ENCODE results near the gene CETP. TPM values are rescaled to one million over a fixed set of nuclear protein-coding genes. Genes with fewer than 3 reads are reported as not detected.

Gene CETP
- total RNA-seq, 2 donors from 2014 or later, result 0.36 TPM; not detected in 1

DNA sequence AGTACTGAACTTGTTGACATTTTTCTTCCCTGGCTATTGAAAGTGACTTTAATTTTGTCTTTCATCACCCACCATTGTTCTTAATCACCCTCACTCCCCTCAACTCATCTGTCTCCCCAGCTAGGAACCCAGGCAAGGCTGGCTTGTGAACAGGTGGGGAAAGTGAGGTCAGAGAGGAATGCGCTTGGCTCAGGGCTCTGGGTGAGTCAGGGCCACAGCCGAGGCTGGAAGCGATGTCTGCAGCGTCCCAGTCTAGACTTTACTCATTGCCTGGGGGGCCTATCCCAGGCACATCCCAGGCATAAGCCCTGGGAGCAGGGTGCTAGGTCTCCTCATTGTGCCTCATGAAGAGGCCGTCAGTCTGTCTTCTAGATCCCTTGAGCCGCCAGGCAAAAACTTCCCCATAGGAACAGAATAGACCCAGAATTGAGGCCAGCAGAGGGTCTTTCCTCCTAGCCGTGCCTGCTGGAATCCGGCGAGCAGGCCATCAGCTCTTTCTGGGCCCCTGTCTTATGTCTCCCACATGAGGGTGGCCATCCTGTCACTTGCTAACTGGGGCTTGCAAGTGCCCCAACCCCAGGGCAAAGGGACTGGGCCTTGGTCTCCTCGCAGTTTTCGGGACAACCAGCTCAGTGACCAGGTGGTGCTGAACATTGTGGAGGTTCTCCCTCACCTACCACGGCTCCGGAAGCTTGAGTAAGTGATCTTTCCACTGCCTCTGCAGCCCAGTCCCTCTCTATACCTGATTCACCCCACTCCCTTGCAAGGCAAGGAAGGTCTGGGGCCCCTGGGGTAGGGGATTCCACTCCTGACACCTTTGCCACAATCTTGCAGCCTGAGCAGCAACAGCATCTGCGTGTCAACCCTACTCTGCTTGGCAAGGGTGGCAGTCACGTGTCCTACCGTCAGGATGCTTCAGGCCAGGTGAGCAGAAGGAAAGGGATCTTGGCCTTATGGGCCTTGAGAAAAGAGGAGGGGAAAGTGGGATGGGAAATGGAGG lies 67.7 kb downstream of the CETP start:
- ATAC-seq (replicated peaks in 1 of 2) (peak; percentile 46 to 56), DNase-seq (no peak)
- H3K27ac Mint-ChIP-seq, result peak overlapping the region; percentile 29
- H3K4me3 Mint-ChIP-seq, result no peak overlapping the region
- peaks cover 81% of the 10 kb centered on the region for H3K4me1 Mint-ChIP-seq (ENCODE audit: low read depth)
- peaks cover 21 to 44% of the 10 kb centered on the region in 2 donors for H3K36me3 Mint-ChIP-seq (ENCODE audit: insufficient read depth in 2 of 2)
- H3K27me3 Mint-ChIP-seq (ENCODE audit: low read depth), result no peaks in the 10 kb centered on the region
- H3K9me3 Mint-ChIP-seq, result peaks cover 2% of the 10 kb centered on the region in 2 donors

DNA sequence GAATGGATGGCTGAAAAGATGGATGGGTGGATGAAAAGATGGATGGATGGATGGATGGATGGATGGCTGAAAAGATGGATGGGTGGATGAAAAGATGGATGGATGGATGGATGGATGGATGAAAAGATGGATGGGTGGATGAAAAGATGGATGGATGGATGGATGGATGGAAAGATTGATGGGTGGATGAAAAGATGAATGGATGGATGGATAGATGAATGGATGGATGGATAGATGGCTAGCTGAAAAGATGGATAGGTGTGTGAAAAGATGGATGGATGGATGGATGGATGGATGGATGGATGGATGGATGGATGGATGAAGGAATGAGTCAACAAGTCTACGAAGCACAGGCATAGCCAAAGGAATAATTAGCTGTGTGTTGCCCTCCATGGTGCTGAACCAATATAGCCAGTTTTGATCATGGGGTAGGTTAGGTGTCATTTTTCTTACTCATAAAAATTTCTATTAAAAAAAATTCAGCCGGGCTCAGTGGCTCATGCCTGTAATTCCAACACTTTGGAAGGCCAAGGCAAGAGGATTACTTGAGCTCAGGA lies 68.7 kb downstream of the CETP start:
- Mint-ChIP-seq H3K4me3 (no peak overlapping the region), H3K27ac (no peak overlapping the region), H3K27me3 (ENCODE audit: low read depth) (no peaks in the 10 kb centered on the region), H3K36me3 (ENCODE audit: insufficient read depth in 2 of 2) (peaks cover 23 to 45% of the 10 kb centered on the region in 2 donors), H3K9me3 (peaks cover 2% of the 10 kb centered on the region in 2 donors), H3K4me1 (ENCODE audit: low read depth) (peaks cover 81% of the 10 kb centered on the region)
- ATAC-seq (replicated peaks in 1 of 2) (no peak), DNase-seq (no peak)

DNA sequence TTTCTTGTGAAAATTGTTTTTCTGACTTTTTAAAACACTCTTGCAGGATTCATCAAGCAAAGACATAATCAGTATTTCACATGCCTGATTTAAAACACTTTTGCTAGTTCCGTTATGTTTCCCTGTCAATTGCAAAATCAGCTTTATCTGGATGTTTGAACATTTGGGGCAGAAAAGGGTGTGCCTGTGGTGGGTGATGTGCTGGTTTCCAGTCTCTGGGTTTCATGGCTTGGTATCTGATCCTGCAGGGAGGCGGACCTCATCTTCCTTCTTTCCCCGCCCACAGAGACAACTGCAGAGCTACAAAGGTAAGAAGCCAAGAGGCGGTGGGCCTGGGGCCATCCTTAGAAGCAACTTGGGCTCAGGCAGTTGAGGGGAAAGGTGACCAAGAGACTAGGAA lies 69.4 kb downstream of the CETP start:
- H3K4me1 Mint-ChIP-seq (ENCODE audit: low read depth), result peaks cover 82% of the 10 kb centered on the region
- H3K4me3 Mint-ChIP-seq, result no peak overlapping the region
- ATAC-seq (replicated peaks in 1 of 2) (no peak), DNase-seq (no peak)
- peaks cover 2% of the 10 kb centered on the region in 2 donors for H3K9me3 Mint-ChIP-seq
- H3K27ac Mint-ChIP-seq, result peak overlapping the region; percentile 33
- no peaks in the 10 kb centered on the region for H3K27me3 Mint-ChIP-seq (ENCODE audit: low read depth)
- H3K36me3 Mint-ChIP-seq (ENCODE audit: insufficient read depth in 2 of 2), result peaks cover 27 to 49% of the 10 kb centered on the region in 2 donors

DNA sequence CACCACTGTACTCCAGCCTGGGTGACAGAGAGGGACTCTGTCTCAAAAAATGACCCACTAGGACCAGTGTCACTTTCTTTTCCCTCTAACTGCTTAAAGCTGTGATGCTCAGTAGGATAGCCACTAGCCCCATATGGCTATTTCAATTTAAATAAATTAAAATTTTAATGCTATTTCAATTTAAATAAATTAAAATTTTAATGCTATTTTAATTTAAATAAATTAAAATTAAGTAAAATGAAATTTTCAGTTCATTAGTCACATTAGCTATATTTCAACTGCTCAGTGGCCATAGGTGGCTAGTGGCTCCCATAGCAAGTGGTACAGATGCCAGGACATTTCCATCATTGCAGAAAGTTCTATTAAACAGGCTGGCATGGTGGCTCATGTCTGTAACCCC lies 70.6 kb downstream of the CETP start:
- Mint-ChIP-seq H3K27me3 (ENCODE audit: low read depth) (no peaks in the 10 kb centered on the region), H3K9me3 (peaks cover 2% of the 10 kb centered on the region in 2 donors), H3K27ac (no peak overlapping the region), H3K4me3 (no peak overlapping the region), H3K36me3 (ENCODE audit: insufficient read depth in 2 of 2) (peaks cover 25 to 47% of the 10 kb centered on the region in 2 donors), H3K4me1 (ENCODE audit: low read depth) (peaks cover 77% of the 10 kb centered on the region)
- DNase-seq, result no peak
- no peak for ATAC-seq (replicated peaks in 1 of 2)

- Mint-ChIP-seq H3K36me3 (ENCODE audit: insufficient read depth in 2 of 2) (peaks cover 22 to 50% of the 10 kb centered on the region in 2 donors), H3K27me3 (ENCODE audit: low read depth) (no peaks in the 10 kb centered on the region), H3K4me1 (ENCODE audit: low read depth) (peaks cover 77% of the 10 kb centered on the region), H3K9me3 (peaks cover 2% of the 10 kb centered on the region in 2 donors), H3K27ac (no peak overlapping the region), H3K4me3 (no peak overlapping the region)
- ATAC-seq (replicated peaks in 1 of 2) (no peak), DNase-seq (no peak)
These were observed 71.2 kb downstream of the CETP start for GRCh38 chr16:57032931-57033330.

Other genes starting within 250 kb of the CETP start
- gene NUP93, start 231.8 kb upstream of the CETP start, total RNA-seq, result 100 to 1,000 TPM; 112 to 155 TPM
- not detected for gene SLC12A3, start 96.7 kb upstream of the CETP start, total RNA-seq
- gene HERPUD1, start 29.8 kb upstream of the CETP start, total RNA-seq, result 100 to 1,000 TPM; 350 to 403 TPM
- gene NLRC5, start 27.6 kb downstream of the CETP start, total RNA-seq, result 100 to 1,000 TPM; 239 to 256 TPM
- gene CPNE2, start 130.6 kb downstream of the CETP start, total RNA-seq, result 10 to 100 TPM in 1 of 2 donors, 1 to 10 TPM in 1; 9.4 to 15.1 TPM
- gene PSME3IP1, start 224.1 kb downstream of the CETP start, total RNA-seq, result 100 to 1,000 TPM; 120 to 140 TPM
- 10 to 100 TPM; 33.9 to 39.8 TPM for gene RSPRY1, start 224.4 kb downstream of the CETP start, total RNA-seq